Adipocyte (in vitro differentiated cells): ENCODE data around the gene SLC23A2.

Experiments used
- DNase-seq: peaks from one replicate; pipeline ENCODE4 v3.0.0-alpha.2; 2015; ENCODE audit warnings: low read depth
- H3K27me3 ChIP-seq: replicated peaks from 2 replicates; pipeline ENCODE4 v1.7.0; 2013; ENCODE audit warnings: mild to moderate bottlenecking, low read length, moderate library complexity; ENCODE audit not compliant: control insufficient read depth, insufficient read depth
- H3K36me3 ChIP-seq: 2 replicates; pipeline ENCODE4 v1.7.0; 2013; ENCODE audit warnings: low read length, mild to moderate bottlenecking, moderate library complexity; ENCODE audit not compliant: control insufficient read depth, insufficient read depth, severe bottlenecking
- H3K4me1 ChIP-seq: 2 replicates; pipeline ENCODE4 v1.7.0; 2013; ENCODE audit warnings: mild to moderate bottlenecking, low read length, moderate library complexity; ENCODE audit not compliant: control insufficient read depth, insufficient read depth
- H3K4me3 ChIP-seq: 2 replicates; pipeline ENCODE4 v1.7.0; 2013; ENCODE audit warnings: mild to moderate bottlenecking, low read length, moderate library complexity
- H3K9ac ChIP-seq: 2 replicates; pipeline ENCODE4 v1.7.0; 2013; ENCODE audit warnings: mild to moderate bottlenecking, low read length, moderate library complexity
- H3K9me3 ChIP-seq: 2 replicates; pipeline ENCODE4 v1.7.0; 2013; ENCODE audit warnings: mild to moderate bottlenecking, low read length, moderate library complexity; ENCODE audit not compliant: control insufficient read depth

Gene SLC23A2

DNA sequence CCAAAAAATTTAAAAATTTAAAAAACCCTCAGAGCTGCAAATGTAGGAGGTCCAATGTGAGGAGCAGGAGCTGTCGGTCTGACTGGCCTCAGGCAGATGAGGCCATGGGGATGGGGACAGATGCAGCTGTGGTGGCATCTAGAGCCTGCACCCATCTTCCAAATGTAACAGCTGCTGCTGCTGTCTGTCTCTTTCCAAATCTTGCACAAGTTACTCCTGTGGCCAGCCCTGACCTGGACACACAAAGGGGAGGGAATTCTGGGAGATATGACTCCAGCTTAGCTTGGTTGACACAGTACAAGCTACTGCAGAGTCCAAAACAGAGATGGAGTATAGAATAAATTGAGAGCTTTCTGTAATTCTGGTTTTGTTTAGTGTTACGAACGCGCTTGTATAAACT, 164.4 kb downstream of the SLC23A2 start:
- DNase-seq = peak; percentile 4
- no peaks in the 10 kb centered on the region for H3K36me3 ChIP-seq
- no peak overlapping the region for H3K4me3 ChIP-seq

GRCh38 chr20:4836473-4836872, 164.8 kb downstream of the SLC23A2 start:
- H3K4me3 ChIP-seq = no peak overlapping the region
- no peaks in the 10 kb centered on the region for H3K36me3 ChIP-seq
- H3K9me3 ChIP-seq = peaks cover 9% of the 10 kb centered on the region
- DNase-seq = no peak
- H3K27me3 ChIP-seq = peaks cover 15% of the 10 kb centered on the region
- H3K4me1 ChIP-seq = peaks cover 2% of the 10 kb centered on the region
- H3K9ac ChIP-seq = no peak overlapping the region

More for the DNA sequence above, 164.4 kb downstream of the SLC23A2 start:
- peaks cover 2% of the 10 kb centered on the region for H3K4me1 ChIP-seq
- H3K27me3 ChIP-seq = peaks cover 15% of the 10 kb centered on the region
- peaks cover 9% of the 10 kb centered on the region for H3K9me3 ChIP-seq
- no peak overlapping the region for H3K9ac ChIP-seq

DNA sequence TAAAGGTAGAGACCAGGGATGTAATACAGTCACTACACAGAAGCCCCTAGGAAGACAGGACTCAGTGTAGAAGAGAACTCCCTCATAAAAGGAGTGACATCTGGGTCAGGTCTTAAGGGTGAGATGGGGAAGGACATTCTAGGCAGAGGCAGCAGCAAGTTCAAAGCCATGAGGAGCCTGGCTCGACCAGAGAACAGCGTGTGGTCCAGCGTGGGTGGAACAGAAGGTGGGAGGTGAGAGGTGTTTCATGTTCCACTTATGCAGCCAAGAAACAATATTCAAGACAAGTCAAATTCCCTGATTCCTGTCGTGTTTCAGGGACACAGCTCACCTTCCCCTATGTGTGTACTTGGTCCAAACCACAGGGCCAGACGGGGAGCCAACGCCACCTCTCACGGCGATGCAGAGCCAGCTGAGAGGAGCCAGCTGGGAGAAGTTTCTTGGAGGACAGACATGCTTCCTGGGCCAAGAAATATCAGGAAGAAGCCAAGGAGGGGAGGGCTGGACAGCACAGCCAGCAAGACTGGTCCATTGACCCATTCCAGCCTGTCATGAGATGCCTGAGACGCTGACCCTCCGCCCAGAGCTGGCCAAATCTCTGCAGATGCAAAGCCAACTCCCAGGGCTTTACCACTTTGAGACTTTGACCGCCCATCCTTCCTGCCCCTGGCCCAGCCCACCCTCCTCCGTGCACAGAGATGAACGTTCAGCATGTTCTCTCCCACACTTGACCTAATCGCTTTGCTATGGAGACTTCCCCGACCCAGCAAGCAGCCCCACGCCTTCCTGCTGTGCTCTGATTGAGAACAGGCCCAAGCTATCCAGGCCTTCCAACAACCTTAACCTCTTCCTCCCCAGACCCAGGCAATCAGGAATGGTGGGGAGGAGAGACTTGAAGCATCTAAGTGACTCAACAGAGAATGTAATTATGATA, 165.8 kb downstream of the SLC23A2 start:
- H3K4me1 ChIP-seq = peaks cover 2% of the 10 kb centered on the region
- H3K27me3 ChIP-seq = peaks cover 15% of the 10 kb centered on the region
- H3K36me3 ChIP-seq = no peaks in the 10 kb centered on the region
- no peak overlapping the region for H3K4me3 ChIP-seq
- no peak overlapping the region for H3K9ac ChIP-seq
- peaks cover 6% of the 10 kb centered on the region for H3K9me3 ChIP-seq
- peak; percentile 35 for DNase-seq

DNA sequence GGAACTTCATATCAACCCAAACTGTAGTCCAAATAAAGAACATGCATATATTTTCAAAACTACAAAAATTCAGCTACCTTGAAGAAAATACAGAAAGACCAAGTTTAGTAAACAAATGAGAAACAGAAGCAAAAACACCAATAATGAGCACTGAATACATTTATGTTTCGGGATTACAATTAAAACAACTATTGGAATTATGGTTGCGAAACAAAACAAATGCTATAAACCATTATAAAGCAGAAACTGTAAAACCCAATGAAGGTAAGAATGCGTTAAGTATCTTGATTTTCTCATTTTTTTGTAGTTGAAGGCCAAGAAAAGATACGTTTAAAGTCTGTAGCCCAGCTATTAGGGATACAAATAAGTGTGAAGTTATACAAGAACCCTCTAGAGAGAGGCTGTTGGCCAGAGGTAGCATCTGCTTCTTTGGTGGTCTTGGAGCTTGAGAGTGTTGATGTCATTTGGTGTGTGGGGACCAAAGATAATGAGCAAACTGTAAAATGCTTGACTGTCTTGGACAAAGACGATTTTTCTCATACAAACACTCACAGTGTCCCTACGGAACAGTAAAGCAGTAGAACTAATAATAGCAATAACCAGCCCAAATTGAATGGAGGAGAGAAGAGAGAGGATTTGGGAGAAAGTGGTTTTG, 168.1 kb downstream of the SLC23A2 start:
- Histone ChIP-seq H3K9ac (no peak overlapping the region), H3K4me1 (peaks cover 14% of the 10 kb centered on the region), H3K27me3 (no peaks in the 10 kb centered on the region), H3K9me3 (no peaks in the 10 kb centered on the region), H3K36me3 (no peaks in the 10 kb centered on the region), H3K4me3 (no peak overlapping the region)
- no peak for DNase-seq

DNA sequence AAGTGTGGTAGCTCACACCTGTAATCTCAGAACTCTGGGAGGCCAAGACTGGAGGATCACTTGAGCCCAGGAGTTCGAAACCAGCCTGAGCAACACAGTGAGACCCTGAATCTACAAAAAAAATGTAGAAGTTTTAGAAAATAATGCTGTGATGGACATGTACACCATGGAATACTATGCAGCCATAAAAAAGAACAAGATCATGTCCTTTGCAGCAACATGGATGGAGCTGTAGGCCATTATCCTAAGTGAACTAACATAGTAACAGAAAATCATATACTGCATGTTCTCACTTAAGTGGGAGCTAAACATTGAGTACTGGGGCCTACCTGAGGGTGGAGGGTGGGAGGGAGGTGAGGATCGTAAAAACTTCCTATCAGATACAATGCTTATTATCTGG, 168.8 kb downstream of the SLC23A2 start:
- Histone ChIP-seq H3K4me1 (peaks cover 14% of the 10 kb centered on the region), H3K36me3 (no peaks in the 10 kb centered on the region), H3K27me3 (peaks cover 3% of the 10 kb centered on the region), H3K4me3 (no peak overlapping the region), H3K9ac (no peak overlapping the region), H3K9me3 (no peaks in the 10 kb centered on the region)
- DNase-seq = no peak

DNA sequence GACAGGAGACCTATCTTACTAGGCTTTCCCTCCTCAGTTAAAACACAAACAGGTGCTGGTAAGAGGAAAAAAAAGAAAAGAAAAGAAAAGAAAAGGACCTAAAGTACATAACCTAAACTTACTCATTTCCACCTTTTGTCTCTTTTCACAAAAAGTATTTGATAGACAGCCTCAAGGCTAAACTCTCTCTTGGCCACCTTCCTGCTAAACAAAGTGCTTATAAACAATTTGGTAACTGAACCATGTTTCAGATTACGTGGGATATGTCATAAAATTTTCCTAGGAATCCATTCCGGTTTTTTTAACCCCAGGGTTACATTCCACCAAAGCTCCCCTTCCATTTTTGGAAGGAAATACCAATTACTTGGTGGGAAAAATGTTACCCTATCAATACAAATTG, 170.6 kb downstream of the SLC23A2 start:
- H3K9me3 ChIP-seq = no peaks in the 10 kb centered on the region
- H3K4me3 ChIP-seq = no peak overlapping the region

DNA sequence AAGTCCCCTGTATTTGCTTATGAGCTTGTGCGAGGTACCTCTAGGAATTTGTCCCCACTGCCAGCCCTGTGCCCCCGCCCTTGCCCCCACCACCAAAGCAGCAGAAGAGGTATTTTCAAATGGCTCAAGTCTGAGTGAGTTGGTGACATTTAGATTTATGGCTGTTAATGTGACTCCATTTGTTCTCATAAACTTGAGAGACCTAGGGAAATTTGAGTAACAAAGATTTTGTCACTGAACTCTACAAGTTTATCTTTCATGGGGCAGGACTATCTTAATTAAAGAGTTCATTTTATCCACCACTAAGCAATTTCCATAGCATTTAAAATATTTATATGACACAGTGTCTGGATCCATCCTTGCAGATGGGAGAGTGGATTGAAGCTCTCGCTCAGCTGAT, 171.1 kb downstream of the SLC23A2 start:
- no peak for DNase-seq
- Histone ChIP-seq H3K4me1 (peaks cover 13% of the 10 kb centered on the region), H3K9me3 (no peaks in the 10 kb centered on the region)

More for the DNA sequence above, 170.6 kb downstream of the SLC23A2 start:
- Histone ChIP-seq H3K36me3 (no peaks in the 10 kb centered on the region), H3K4me1 (peaks cover 14% of the 10 kb centered on the region), H3K9ac (no peak overlapping the region), H3K27me3 (peaks cover 3% of the 10 kb centered on the region)
- peak; percentile 5 for DNase-seq

DNA sequence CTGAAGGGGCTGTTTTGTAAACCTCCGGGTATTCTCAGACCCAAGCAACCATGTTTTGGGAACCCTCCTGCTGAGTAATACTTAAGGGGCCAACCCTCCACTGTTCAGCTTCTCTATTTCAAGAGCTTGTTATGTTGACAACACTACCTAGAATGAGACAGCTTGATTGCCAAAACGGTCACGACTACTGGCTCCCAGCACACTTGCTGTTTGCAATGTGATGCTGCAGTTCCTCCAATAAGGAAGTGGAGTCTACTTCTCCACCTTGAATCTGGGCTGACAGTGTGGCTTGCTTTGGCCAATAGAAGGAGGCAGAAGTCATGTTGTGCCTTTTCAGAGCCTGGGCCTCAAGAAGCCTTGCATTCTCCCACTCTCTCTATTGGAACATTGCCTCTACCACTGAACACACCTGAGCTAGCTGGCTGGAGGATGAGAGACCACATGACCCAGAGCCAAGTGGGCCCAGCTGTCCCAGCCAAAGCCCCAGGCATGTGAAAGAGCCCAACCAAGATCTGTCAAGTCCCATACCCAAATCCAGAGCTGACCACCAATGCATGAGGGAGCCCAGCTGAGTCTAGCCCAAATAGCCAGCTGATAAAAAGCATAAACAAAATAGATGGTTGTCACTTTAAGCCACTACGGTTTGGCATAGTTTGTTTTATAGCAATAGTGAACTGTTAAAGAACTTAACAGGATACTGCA, 171.6 kb downstream of the SLC23A2 start:
- no peaks in the 10 kb centered on the region for H3K36me3 ChIP-seq
- H3K9me3 ChIP-seq = no peaks in the 10 kb centered on the region
- no peak for DNase-seq

More for the DNA sequence above, 171.1 kb downstream of the SLC23A2 start:
- H3K36me3 ChIP-seq = no peaks in the 10 kb centered on the region
- H3K9ac ChIP-seq = no peak overlapping the region
- no peak overlapping the region for H3K4me3 ChIP-seq
- H3K27me3 ChIP-seq = peaks cover 3% of the 10 kb centered on the region

GRCh38 chr20:4828830-4829513, 172.3 kb downstream of the SLC23A2 start:
- Histone ChIP-seq H3K4me3 (no peak overlapping the region), H3K4me1 (peaks cover 11% of the 10 kb centered on the region), H3K9ac (no peak overlapping the region), H3K9me3 (no peaks in the 10 kb centered on the region), H3K36me3 (no peaks in the 10 kb centered on the region), H3K27me3 (peaks cover 3% of the 10 kb centered on the region)
- no peak for DNase-seq

More for the DNA sequence above, 171.6 kb downstream of the SLC23A2 start:
- H3K27me3 ChIP-seq = peaks cover 3% of the 10 kb centered on the region
- H3K4me3 ChIP-seq = no peak overlapping the region
- no peak overlapping the region for H3K9ac ChIP-seq
- peaks cover 11% of the 10 kb centered on the region for H3K4me1 ChIP-seq

DNA sequence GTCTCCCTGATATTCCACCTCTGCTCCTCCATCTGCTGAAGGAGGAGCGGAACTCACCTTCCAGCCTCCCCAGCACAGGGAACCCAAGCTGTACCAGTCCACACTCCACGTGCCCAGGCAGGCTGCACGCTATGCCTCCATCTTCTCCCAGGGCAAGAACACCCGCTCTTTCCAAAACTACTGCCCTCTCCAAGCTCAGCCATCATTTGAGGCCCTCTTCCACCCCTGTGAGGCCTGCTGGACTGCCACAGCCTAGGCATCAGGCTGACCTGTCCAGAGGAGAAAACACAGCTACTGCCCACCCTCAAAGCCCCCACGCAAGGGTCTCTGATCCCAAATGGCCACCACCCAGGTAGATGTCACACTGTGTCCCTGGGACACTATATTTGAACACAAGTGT, 179.7 kb downstream of the SLC23A2 start:
- no peaks in the 10 kb centered on the region for H3K9me3 ChIP-seq
- H3K27me3 ChIP-seq = no peaks in the 10 kb centered on the region
- DNase-seq = no peak
- H3K36me3 ChIP-seq = no peaks in the 10 kb centered on the region
- no peak overlapping the region for H3K4me3 ChIP-seq
- no peak overlapping the region for H3K9ac ChIP-seq
- peaks cover 5% of the 10 kb centered on the region for H3K4me1 ChIP-seq
